Cardiac muscle cell (in vitro differentiated cells and primary cell): ENCODE results near the gene SPATC1L. TPM values are rescaled to one million over a fixed set of nuclear protein-coding genes. Genes with fewer than 3 reads are reported as not detected.

Source experiments
- DNase-seq, 2 donors: peaks; one replicate each; pipeline versions ENCODE4 v3.0.0 to v3.0.0-alpha.2; 2010 to 2017; ENCODE audit warnings: low read depth in 1 of 2, low spot score in 1 of 2
- H3K27ac ChIP-seq: fragments of 200-600 bp; sonication (generic); 2 replicates; pipeline ENCODE4 v1.5.1; 2016
- H3K27me3 ChIP-seq: fragments of 200-600 bp; sonication (generic); 2 replicates; pipeline ENCODE4 v1.6.0; 2016; ENCODE audit warnings: control low read depth
- H3K36me3 ChIP-seq: fragments of 200-600 bp; sonication (generic); 2 replicates; pipeline ENCODE4 v1.5.1; 2016; ENCODE audit warnings: control low read depth
- H3K4me1 ChIP-seq: fragments of 200-600 bp; sonication (generic); 2 replicates; pipeline ENCODE4 v1.8.1; 2017; ENCODE audit warnings: low read depth, mild to moderate bottlenecking, mixed run types
- H3K4me3 ChIP-seq: fragments of 200-600 bp; sonication (generic); 2 replicates; pipeline ENCODE4 v1.5.1; 2016; ENCODE audit warnings: mild to moderate bottlenecking
- H3K9me3 ChIP-seq: fragments of 200-600 bp; sonication (generic); 2 replicates; pipeline ENCODE4 v1.5.1; 2017; ENCODE audit warnings: low read depth, mild to moderate bottlenecking, control low read depth
- polyA plus RNA-seq: library from polyadenylated mRNA; unstranded; fragments of >200 nt; fragmentation: Nextera tagmentation; extraction: Ambion mirVana; gene quantifications from 2 replicates; pipeline ENCODE4 v1.2.1, GENCODE V29; 2016
- total RNA-seq: library from RNA; depleted of rRNA; stranded (reverse); fragments of >200 nt; gene quantifications from 2 replicates; pipeline ENCODE4 v1.2.3, GENCODE V29; 2016
- TF ChIP-seq, protein P1 (sequence below): IDR thresholded peaks from 2 replicates; pipeline ENCODE4 v1.5.1; 2012; ENCODE audit warnings: low read depth, mild to moderate bottlenecking, low read length

The SPATC1L gene
- total and polyA plus RNA-seq, 2 experiments from 2014 or later = 58.8 to 63.0 TPM

GRCh38 chr21:46137908-46138307 is 46.4 kb downstream of the SPATC1L start:
- peaks cover 20% of the 10 kb centered on the region for H3K27me3 ChIP-seq
- H3K36me3 ChIP-seq = no peaks in the 10 kb centered on the region
- no peaks in the 10 kb centered on the region for H3K4me1 ChIP-seq
- no peaks in the 10 kb centered on the region for H3K9me3 ChIP-seq
- H3K27ac ChIP-seq = no peak overlapping the region
- TF ChIP-seq, protein P1, sequence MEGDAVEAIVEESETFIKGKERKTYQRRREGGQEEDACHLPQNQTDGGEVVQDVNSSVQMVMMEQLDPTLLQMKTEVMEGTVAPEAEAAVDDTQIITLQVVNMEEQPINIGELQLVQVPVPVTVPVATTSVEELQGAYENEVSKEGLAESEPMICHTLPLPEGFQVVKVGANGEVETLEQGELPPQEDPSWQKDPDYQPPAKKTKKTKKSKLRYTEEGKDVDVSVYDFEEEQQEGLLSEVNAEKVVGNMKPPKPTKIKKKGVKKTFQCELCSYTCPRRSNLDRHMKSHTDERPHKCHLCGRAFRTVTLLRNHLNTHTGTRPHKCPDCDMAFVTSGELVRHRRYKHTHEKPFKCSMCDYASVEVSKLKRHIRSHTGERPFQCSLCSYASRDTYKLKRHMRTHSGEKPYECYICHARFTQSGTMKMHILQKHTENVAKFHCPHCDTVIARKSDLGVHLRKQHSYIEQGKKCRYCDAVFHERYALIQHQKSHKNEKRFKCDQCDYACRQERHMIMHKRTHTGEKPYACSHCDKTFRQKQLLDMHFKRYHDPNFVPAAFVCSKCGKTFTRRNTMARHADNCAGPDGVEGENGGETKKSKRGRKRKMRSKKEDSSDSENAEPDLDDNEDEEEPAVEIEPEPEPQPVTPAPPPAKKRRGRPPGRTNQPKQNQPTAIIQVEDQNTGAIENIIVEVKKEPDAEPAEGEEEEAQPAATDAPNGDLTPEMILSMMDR = no peak
- no peak overlapping the region for H3K4me3 ChIP-seq
- no peak for DNase-seq

DNA sequence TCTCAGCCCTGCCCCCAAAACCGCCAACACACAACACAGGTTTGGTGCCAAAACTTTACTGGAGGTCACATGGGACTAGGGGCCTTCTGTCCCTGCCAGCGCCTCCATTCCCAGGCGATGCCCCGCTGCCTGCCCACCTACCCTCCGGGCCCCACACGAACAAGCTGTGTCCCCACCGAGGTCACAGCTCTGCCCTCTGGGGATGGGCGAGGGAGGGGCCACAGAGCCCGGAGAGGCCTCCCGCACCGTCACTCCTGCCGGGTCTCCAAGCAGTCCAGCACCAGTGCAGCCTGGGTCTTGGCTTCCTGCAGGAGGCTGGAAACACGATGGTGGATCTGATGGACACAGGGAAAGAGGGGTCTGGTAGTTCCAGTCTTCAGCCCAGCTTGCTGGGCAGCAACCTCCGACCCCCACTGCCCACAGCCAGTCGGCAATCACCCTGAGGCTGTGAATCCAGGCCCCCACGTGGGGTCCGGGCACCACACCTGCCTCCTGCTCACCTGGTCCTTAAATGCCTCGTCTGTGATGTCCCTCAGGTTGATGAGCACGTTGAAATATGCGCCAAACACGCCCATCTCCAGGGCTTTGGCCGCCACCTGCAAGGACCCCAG is 47.4 kb downstream of the SPATC1L start:
- H3K27me3 ChIP-seq = peaks cover 15% of the 10 kb centered on the region
- no peak overlapping the region for H3K4me3 ChIP-seq
- no peaks in the 10 kb centered on the region for H3K36me3 ChIP-seq
- TF ChIP-seq, protein P1 = no peak
- H3K9me3 ChIP-seq = no peaks in the 10 kb centered on the region
- H3K27ac ChIP-seq = no peak overlapping the region
- H3K4me1 ChIP-seq = no peaks in the 10 kb centered on the region
- DNase-seq = no peak

- Histone ChIP-seq H3K27me3 (peaks cover 7% of the 10 kb centered on the region), H3K36me3 (no peaks in the 10 kb centered on the region), H3K27ac (no peak overlapping the region), H3K9me3 (no peaks in the 10 kb centered on the region), H3K4me3 (no peak overlapping the region), H3K4me1 (no peaks in the 10 kb centered on the region)
- TF ChIP-seq, protein P1 = no peak
- DNase-seq = no peak
Observed at GRCh38 chr21:46135782-46136395, 48.4 kb downstream of the SPATC1L start.

DNA sequence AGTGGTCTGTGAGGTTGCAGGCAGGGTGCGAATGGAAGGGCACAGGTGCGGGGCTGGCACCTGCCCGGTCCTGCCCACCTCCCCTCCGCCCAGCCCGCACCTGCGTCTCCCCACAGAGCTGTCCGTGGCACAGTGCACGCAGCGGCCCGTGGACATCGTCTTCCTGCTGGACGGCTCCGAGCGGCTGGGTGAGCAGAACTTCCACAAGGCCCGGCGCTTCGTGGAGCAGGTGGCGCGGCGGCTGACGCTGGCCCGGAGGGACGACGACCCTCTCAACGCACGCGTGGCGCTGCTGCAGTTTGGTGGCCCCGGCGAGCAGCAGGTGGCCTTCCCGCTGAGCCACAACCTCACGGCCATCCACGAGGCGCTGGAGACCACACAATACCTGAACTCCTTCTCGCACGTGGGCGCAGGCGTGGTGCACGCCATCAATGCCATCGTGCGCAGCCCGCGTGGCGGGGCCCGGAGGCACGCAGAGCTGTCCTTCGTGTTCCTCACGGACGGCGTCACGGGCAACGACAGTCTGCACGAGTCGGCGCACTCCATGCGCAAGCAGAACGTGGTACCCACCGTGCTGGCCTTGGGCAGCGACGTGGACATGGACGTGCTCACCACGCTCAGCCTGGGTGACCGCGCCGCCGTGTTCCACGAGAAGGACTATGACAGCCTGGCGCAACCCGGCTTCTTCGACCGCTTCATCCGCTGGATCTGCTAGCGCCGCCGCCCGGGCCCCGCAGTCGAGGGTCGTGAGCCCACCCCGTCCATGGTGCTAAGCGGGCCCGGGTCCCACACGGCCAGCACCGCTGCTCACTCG is 52.2 kb downstream of the SPATC1L start:
- no peak for DNase-seq
- TF ChIP-seq, protein P1 = no peak
- no peaks in the 10 kb centered on the region for H3K9me3 ChIP-seq
- no peaks in the 10 kb centered on the region for H3K27me3 ChIP-seq
- no peaks in the 10 kb centered on the region for H3K36me3 ChIP-seq
- no peak overlapping the region for H3K4me3 ChIP-seq
- peaks cover 28% of the 10 kb centered on the region for H3K4me1 ChIP-seq
- H3K27ac ChIP-seq = no peak overlapping the region

GRCh38 chr21:46131588-46131837 is 52.7 kb downstream of the SPATC1L start:
- Histone ChIP-seq H3K4me1 (peaks cover 31% of the 10 kb centered on the region), H3K27me3 (no peaks in the 10 kb centered on the region), H3K27ac (no peak overlapping the region), H3K9me3 (no peaks in the 10 kb centered on the region), H3K4me3 (no peak overlapping the region), H3K36me3 (no peaks in the 10 kb centered on the region)
- TF ChIP-seq, protein P1 = no peak
- peak in 1 of 2 donors; percentile 19 for DNase-seq
